Natural killer cell treated with Interleukin-12 subunit alpha and Interleukin-12 subunit beta and Interleukin-15 and Interleukin-18, amount 100 ng/mL, for 72 hours (primary cell): Measurements from ENCODE around the gene UBE2V1. TPM values are rescaled to one million over a fixed set of nuclear protein-coding genes. Genes with fewer than 3 reads are reported as not detected.
"Not testable (repeated sequence)": the region's sequence is repeated elsewhere in the genome, so short reads cannot be mapped to it uniquely, and the experiment has no call there.

ENCODE experiments used
- ATAC-seq, 2 donors: fragments of 150-1000 bp; cut with Tn5 transposase in 1 of 2; sonication (Bioruptor Pico), chemical (Tn5 transposase) in 1 of 2; 2 replicates each; pipeline ENCODE4 v1.10.0; 2021
- DNase-seq: peaks from one replicate; pipeline ENCODE4 v3.0.0; 2022; ENCODE audit warnings: low spot score
- H3K27ac Mint-ChIP-seq, 2 donors: 1 replicate in 1 of 2; 2 replicates in 1 of 2; pipeline ENCODE4 v1.8.0; 2022; ENCODE audit warnings: mixed read lengths in 2 of 2, mild to moderate bottlenecking in 1 of 2, moderate library complexity in 1 of 2
- H3K27me3 Mint-ChIP-seq, 2 donors: 1 replicate in 1 of 2; 2 replicates in 1 of 2; pipeline ENCODE4 v1.8.0; 2022; ENCODE audit warnings: mixed read lengths in 2 of 2
- H3K36me3 Mint-ChIP-seq: one replicate; pipeline ENCODE4 v1.8.0; 2022; ENCODE audit warnings: mixed read lengths
- H3K4me1 Mint-ChIP-seq, 2 donors: 1 replicate in 1 of 2; 2 replicates in 1 of 2; pipeline ENCODE4 v1.8.0; 2022; ENCODE audit warnings: low read depth in 2 of 2, mixed read lengths in 2 of 2, mild to moderate bottlenecking in 1 of 2
- H3K4me3 Mint-ChIP-seq: one replicate; pipeline ENCODE4 v1.8.0; 2022; ENCODE audit warnings: mixed read lengths
- H3K9me3 Mint-ChIP-seq: 2 replicates; pipeline ENCODE4 v1.8.0; 2022; ENCODE audit warnings: mixed read lengths
- total RNA-seq, 2 donors: library from RNA; stranded (reverse); gene quantifications; one replicate each; pipeline ENCODE4 v1.2.3, GENCODE V29; 2022

The UBE2V1 gene
- 100 to 1,000 TPM; 198 to 240 TPM for total RNA-seq

- peak within 1 kb of the TSS; percentile 96 to 97 for H3K27ac Mint-ChIP-seq
- H3K9me3 Mint-ChIP-seq: no peaks in the 10 kb centered on the region
- peak within 1 kb of the TSS; percentile 97 for H3K4me3 Mint-ChIP-seq
- DNase-seq (peak; percentile 95), ATAC-seq (peak; percentile 77 to 83)
- H3K27me3 Mint-ChIP-seq: no peaks in the 10 kb centered on the region
- H3K4me1 Mint-ChIP-seq: peaks cover 72 to 74% of the 10 kb centered on the region in 2 donors
- H3K36me3 Mint-ChIP-seq: peaks cover 19% of the 10 kb centered on the region
Observed at GRCh38 chr20:50112512-50113419, at the start of gene UBE2V1. TSS of gene UBE2V1 (minus strand) at chr20:50113150. CDS start at chr20:50113128, 22 bp downstream.

GRCh38 chr20:50161494-50161893, 48.5 kb upstream of the UBE2V1 start:
- not testable (repeated sequence) for H3K27me3 Mint-ChIP-seq, H3K4me3 Mint-ChIP-seq
- peaks cover 11% of the 10 kb centered on the region in 2 donors for H3K4me1 Mint-ChIP-seq

GRCh38 chr20:50153500-50154377, 40.8 kb upstream of the UBE2V1 start, which contains the start of gene PEDS1:
TSS of gene PEDS1 (minus strand) at chr20:50153723. CDS start at chr20:50153637, 86 bp downstream.
- no peaks in the 10 kb centered on the region for H3K36me3 Mint-ChIP-seq
- peak within 1 kb of the TSS; percentile 91 for H3K4me3 Mint-ChIP-seq
- H3K27me3 Mint-ChIP-seq: no peaks in the 10 kb centered on the region
- H3K9me3 Mint-ChIP-seq: no peaks in the 10 kb centered on the region
- ATAC-seq (peak; percentile 98 to 99), DNase-seq (peak; percentile 91)
- H3K4me1 Mint-ChIP-seq: peaks cover 36 to 44% of the 10 kb centered on the region in 2 donors
- peak within 1 kb of the TSS; percentile 76 to 92 for H3K27ac Mint-ChIP-seq

More at GRCh38 chr20:50161494-50161893, 48.5 kb upstream of the UBE2V1 start:
- H3K36me3 Mint-ChIP-seq, H3K9me3 Mint-ChIP-seq, ATAC-seq, H3K27ac Mint-ChIP-seq, DNase-seq: not testable (repeated sequence)

- no peaks in the 10 kb centered on the region for H3K9me3 Mint-ChIP-seq
- peak overlapping the region; percentile 76 to 92 for H3K27ac Mint-ChIP-seq
- no peak for DNase-seq
- H3K4me1 Mint-ChIP-seq: peaks cover 42 to 50% of the 10 kb centered on the region in 2 donors
- no peaks in the 10 kb centered on the region for H3K36me3 Mint-ChIP-seq
- H3K4me3 Mint-ChIP-seq: peak overlapping the region; percentile 91
- peak in 1 of 2 donors; percentile 5 for ATAC-seq
- no peaks in the 10 kb centered on the region for H3K27me3 Mint-ChIP-seq
Observed at GRCh38 chr20:50153153-50153499, 40.2 kb upstream of the UBE2V1 start.

- peak overlapping the region; percentile 91 for H3K4me3 Mint-ChIP-seq
- H3K36me3 Mint-ChIP-seq: no peaks in the 10 kb centered on the region
- no peak for DNase-seq
- peaks cover 46 to 55% of the 10 kb centered on the region in 2 donors for H3K4me1 Mint-ChIP-seq
- peak overlapping the region; percentile 76 to 92 for H3K27ac Mint-ChIP-seq
- ATAC-seq: no peak
- H3K9me3 Mint-ChIP-seq: no peaks in the 10 kb centered on the region
- H3K27me3 Mint-ChIP-seq: no peaks in the 10 kb centered on the region
Observed at GRCh38 chr20:50152394-50153152, 39.6 kb upstream of the UBE2V1 start.

GRCh38 chr20:50151034-50151743, 38.2 kb upstream of the UBE2V1 start:
- no peaks in the 10 kb centered on the region for H3K9me3 Mint-ChIP-seq
- no peak for DNase-seq
- H3K4me3 Mint-ChIP-seq: peak overlapping the region; percentile 91
- no peaks in the 10 kb centered on the region for H3K27me3 Mint-ChIP-seq
- ATAC-seq: no peak
- H3K36me3 Mint-ChIP-seq: no peaks in the 10 kb centered on the region
- H3K4me1 Mint-ChIP-seq: peaks cover 60 to 69% of the 10 kb centered on the region in 2 donors
- peak overlapping the region; percentile 76 to 92 for H3K27ac Mint-ChIP-seq

GRCh38 chr20:50149481-50150254, 36.7 kb upstream of the UBE2V1 start:
- Mint-ChIP-seq H3K9me3 (no peaks in the 10 kb centered on the region), H3K27me3 (no peaks in the 10 kb centered on the region), H3K27ac (peak overlapping the region in 1 of 2 donors; percentile 92), H3K4me3 (no peak overlapping the region), H3K4me1 (peaks cover 64 to 74% of the 10 kb centered on the region in 2 donors), H3K36me3 (no peaks in the 10 kb centered on the region)
- no peak for ATAC-seq
- no peak for DNase-seq

GRCh38 chr20:50146732-50147662, 34.0 kb upstream of the UBE2V1 start:
- Mint-ChIP-seq H3K9me3 (no peaks in the 10 kb centered on the region), H3K27me3 (no peaks in the 10 kb centered on the region), H3K4me3 (peak overlapping the region; percentile 77), H3K36me3 (peaks cover 3% of the 10 kb centered on the region), H3K27ac (peak overlapping the region; percentile 92 to 98), H3K4me1 (peaks cover 64 to 65% of the 10 kb centered on the region in 2 donors)
- peak; percentile 91 to 95 for ATAC-seq
- peak; percentile 87 for DNase-seq

- no peaks in the 10 kb centered on the region for H3K9me3 Mint-ChIP-seq
- peak overlapping the region; percentile 77 for H3K4me3 Mint-ChIP-seq
- peak overlapping the region; percentile 92 to 98 for H3K27ac Mint-ChIP-seq
- peaks cover 4% of the 10 kb centered on the region for H3K36me3 Mint-ChIP-seq
- no peaks in the 10 kb centered on the region for H3K27me3 Mint-ChIP-seq
- DNase-seq: peak; percentile 8
- no peak for ATAC-seq
- peaks cover 58 to 61% of the 10 kb centered on the region in 2 donors for H3K4me1 Mint-ChIP-seq
Observed at GRCh38 chr20:50146214-50146613, 33.3 kb upstream of the UBE2V1 start.

- DNase-seq (no peak), ATAC-seq (no peak)
- H3K4me1 Mint-ChIP-seq: peaks cover 52 to 56% of the 10 kb centered on the region in 2 donors
- no peaks in the 10 kb centered on the region for H3K27me3 Mint-ChIP-seq
- no peak overlapping the region for H3K4me3 Mint-ChIP-seq
- no peaks in the 10 kb centered on the region for H3K9me3 Mint-ChIP-seq
- H3K27ac Mint-ChIP-seq: peak overlapping the region; percentile 92 to 98
- H3K36me3 Mint-ChIP-seq: peaks cover 4% of the 10 kb centered on the region
Observed at GRCh38 chr20:50145566-50145965, 32.6 kb upstream of the UBE2V1 start.

- ATAC-seq: peak; percentile 15 to 70
- H3K4me3 Mint-ChIP-seq: no peak overlapping the region
- DNase-seq: no peak
- peak overlapping the region; percentile 41 to 85 for H3K27ac Mint-ChIP-seq
- peaks cover 46 to 61% of the 10 kb centered on the region in 2 donors for H3K4me1 Mint-ChIP-seq
- H3K36me3 Mint-ChIP-seq: peaks cover 4% of the 10 kb centered on the region
- H3K27me3 Mint-ChIP-seq: no peaks in the 10 kb centered on the region
- H3K9me3 Mint-ChIP-seq: no peaks in the 10 kb centered on the region
Observed at GRCh38 chr20:50144362-50144761, 31.4 kb upstream of the UBE2V1 start.
